HG03060 (cell line): ENCODE measurements around the gene FLNB.

Experiments
- ATAC-seq: cut with Tn5 transposase; IDR thresholded peaks from one replicate; pipeline ENCODE4 v1.9.1; 2021; ENCODE audit warnings: low read depth, moderate number of reproducible peaks; ENCODE audit not compliant: unreplicated experiment

The FLNB gene

GRCh38 chr3:58122936-58123700 lies 114.9 kb downstream of the FLNB start:
- ATAC-seq = no peak

- ATAC-seq = no peak
Measured at GRCh38 chr3:58124387-58124786, 116.2 kb downstream of the FLNB start.

- no peak for ATAC-seq
Measured at GRCh38 chr3:58129041-58129770, 121.0 kb downstream of the FLNB start.

GRCh38 chr3:58130591-58130990 lies 122.4 kb downstream of the FLNB start:
- no peak for ATAC-seq

GRCh38 chr3:58131101-58131825 lies 123.0 kb downstream of the FLNB start:
- no peak for ATAC-seq

- ATAC-seq = no peak
Measured at GRCh38 chr3:58132850-58133249, 124.6 kb downstream of the FLNB start.

- no peak for ATAC-seq
Measured at GRCh38 chr3:58134468-58134867, 126.2 kb downstream of the FLNB start.

- no peak for ATAC-seq
Measured at GRCh38 chr3:58135712-58136543, 127.7 kb downstream of the FLNB start.

GRCh38 chr3:58137306-58137705 lies 129.1 kb downstream of the FLNB start:
- ATAC-seq = no peak

- no peak for ATAC-seq
Measured at GRCh38 chr3:58141766-58142345, 133.6 kb downstream of the FLNB start.

- no peak for ATAC-seq
Measured at GRCh38 chr3:58143417-58144055, 135.3 kb downstream of the FLNB start.

- no peak for ATAC-seq
Measured at GRCh38 chr3:58144478-58145325, 136.5 kb downstream of the FLNB start.

- no peak for ATAC-seq
Measured at GRCh38 chr3:58148049-58148448, 139.8 kb downstream of the FLNB start.

- ATAC-seq = no peak
Measured at GRCh38 chr3:58150130-58150809, 142.0 kb downstream of the FLNB start.

GRCh38 chr3:58150810-58151199 lies 142.6 kb downstream of the FLNB start:
- no peak for ATAC-seq

- no peak for ATAC-seq
Measured at GRCh38 chr3:58151637-58152036, 143.4 kb downstream of the FLNB start.

- ATAC-seq = no peak
Measured at GRCh38 chr3:58152225-58153015, 144.2 kb downstream of the FLNB start.
